ENCODE measurements around the gene FN3KRP. TPM values are rescaled to one million over a fixed set of nuclear protein-coding genes. Genes with fewer than 3 reads are reported as not detected.
"Not testable (repeated sequence)": the region's sequence is repeated elsewhere in the genome, so short reads cannot be mapped to it uniquely, and the experiment has no call there.

FN3KRP gene
- total and polyA plus RNA-seq, 4 donors = 18.6 to 35.2 (median 26.0) TPM

GRCh38 chr17:82756166-82756565, 39.7 kb downstream of the FN3KRP start:
- Histone ChIP-seq H3K4me1 (ENCODE audit: control insufficient read depth in 1 of 2, insufficient read depth in 2 of 2, low read length in 2 of 2) (no peaks in the 10 kb centered on the region), H3K36me3 (ENCODE audit: control insufficient read depth in 1 of 2, insufficient read depth in 2 of 2, low read length in 1 of 2) (no peaks in the 10 kb centered on the region), H3K4me3 (ENCODE audit: low read length in 2 of 2) (no peak overlapping the region), H3K27ac (ENCODE audit: low read depth in 1 of 2, low read length in 2 of 2) (no peak overlapping the region), H3K27me3 (ENCODE audit: control insufficient read depth in 1 of 2, insufficient read depth in 2 of 2, low read length in 1 of 2) (no peaks in the 10 kb centered on the region), H3K9me3 (ENCODE audit: control insufficient read depth, low read length) (no peaks in the 10 kb centered on the region)
- intact Hi-C loops (cut with DNase I) = no loop called here
- no peak for DNase-seq
- WGBS, 2 donors = 80 to 84% methylated on average over 7 of the region's 7 CpGs
- ATAC-seq (ENCODE audit: low FRiP score) = no peak

- peak in 1 of 2 donors; percentile 50 for DNase-seq
- 88 to 90% methylated on average over 13 of the region's 13 CpGs for WGBS, 2 donors
- no peaks in the 10 kb centered on the region for H3K27me3 ChIP-seq (ENCODE audit: control insufficient read depth in 1 of 2, insufficient read depth in 2 of 2, low read length in 1 of 2)
- no peaks in the 10 kb centered on the region for H3K4me1 ChIP-seq (ENCODE audit: control insufficient read depth in 1 of 2, insufficient read depth in 2 of 2, low read length in 2 of 2)
- H3K9me3 ChIP-seq (ENCODE audit: control insufficient read depth, low read length) = no peaks in the 10 kb centered on the region
- H3K27ac ChIP-seq (ENCODE audit: low read depth in 1 of 2, low read length in 2 of 2) = no peak overlapping the region
- intact Hi-C loops (cut with DNase I) = loop anchor here in 1 of 2 donors (10.0 kb wide), 1 partner anchor 411 kb away; the partner anchor contains the start of gene TEX19
- H3K36me3 ChIP-seq (ENCODE audit: control insufficient read depth in 1 of 2, insufficient read depth in 2 of 2, low read length in 1 of 2) = peaks cover 2 to 6% of the 10 kb centered on the region in 2 donors
- no peak for ATAC-seq (ENCODE audit: low FRiP score)
- no peak overlapping the region for H3K4me3 ChIP-seq (ENCODE audit: low read length in 2 of 2)
Observed at GRCh38 chr17:82765371-82765770, 48.9 kb downstream of the FN3KRP start.

GRCh38 chr17:82767041-82767754, 50.7 kb downstream of the FN3KRP start:
- no peak overlapping the region for H3K4me3 ChIP-seq (ENCODE audit: low read length in 2 of 2)
- no peak overlapping the region for H3K27ac ChIP-seq (ENCODE audit: low read depth in 1 of 2, low read length in 2 of 2)
- no peaks in the 10 kb centered on the region for H3K9me3 ChIP-seq (ENCODE audit: control insufficient read depth, low read length)
- 73 to 80% methylated on average over 24 of the region's 24 CpGs for WGBS, 2 donors
- H3K27me3 ChIP-seq (ENCODE audit: control insufficient read depth in 1 of 2, insufficient read depth in 2 of 2, low read length in 1 of 2) = no peaks in the 10 kb centered on the region
- DNase-seq = peak in 1 of 2 donors; percentile 45
- H3K4me1 ChIP-seq (ENCODE audit: control insufficient read depth in 1 of 2, insufficient read depth in 2 of 2, low read length in 2 of 2) = no peaks in the 10 kb centered on the region
- intact Hi-C loops (cut with DNase I) = loop anchor here in 1 of 2 donors (10.0 kb wide), 1 partner anchor 412 kb away; the partner anchor contains the start of gene TEX19
- no peak for ATAC-seq (ENCODE audit: low FRiP score)
- H3K36me3 ChIP-seq (ENCODE audit: control insufficient read depth in 1 of 2, insufficient read depth in 2 of 2, low read length in 1 of 2) = peaks cover 2 to 6% of the 10 kb centered on the region in 2 donors

GRCh38 chr17:82769041-82769440, 52.5 kb downstream of the FN3KRP start:
- Histone ChIP-seq H3K4me3 (ENCODE audit: low read length in 2 of 2) (no peak overlapping the region), H3K27me3 (ENCODE audit: control insufficient read depth in 1 of 2, insufficient read depth in 2 of 2, low read length in 1 of 2) (no peaks in the 10 kb centered on the region), H3K36me3 (ENCODE audit: control insufficient read depth in 1 of 2, insufficient read depth in 2 of 2, low read length in 1 of 2) (peaks cover 2 to 6% of the 10 kb centered on the region in 2 donors), H3K9me3 (ENCODE audit: control insufficient read depth, low read length) (no peaks in the 10 kb centered on the region), H3K27ac (ENCODE audit: low read depth in 1 of 2, low read length in 2 of 2) (no peak overlapping the region), H3K4me1 (ENCODE audit: control insufficient read depth in 1 of 2, insufficient read depth in 2 of 2, low read length in 2 of 2) (no peaks in the 10 kb centered on the region)
- 97 to 99% methylated on average over 7 of the region's 7 CpGs for WGBS, 2 donors
- DNase-seq (no peak), ATAC-seq (ENCODE audit: low FRiP score) (no peak)
- intact Hi-C loops (cut with DNase I) = loop anchor here in 1 of 2 donors (10.0 kb wide), 1 partner anchor 414 kb away; the partner anchor contains the start of gene TEX19

GRCh38 chr17:82772026-82772425, 55.5 kb downstream of the FN3KRP start:
- Histone ChIP-seq H3K4me3 (ENCODE audit: low read length in 2 of 2) (no peak overlapping the region), H3K36me3 (ENCODE audit: control insufficient read depth in 1 of 2, insufficient read depth in 2 of 2, low read length in 1 of 2) (peaks cover 0 to 6% of the 10 kb centered on the region in 2 donors), H3K4me1 (ENCODE audit: control insufficient read depth in 1 of 2, insufficient read depth in 2 of 2, low read length in 2 of 2) (no peaks in the 10 kb centered on the region), H3K27ac (ENCODE audit: low read depth in 1 of 2, low read length in 2 of 2) (no peak overlapping the region), H3K9me3 (ENCODE audit: control insufficient read depth, low read length) (no peaks in the 10 kb centered on the region), H3K27me3 (ENCODE audit: control insufficient read depth in 1 of 2, insufficient read depth in 2 of 2, low read length in 1 of 2) (no peaks in the 10 kb centered on the region)
- WGBS, 2 donors = 18 to 40% methylated on average over 3 of the region's 3 CpGs
- DNase-seq (no peak), ATAC-seq (ENCODE audit: low FRiP score) (no peak)
- intact Hi-C loops (cut with DNase I) = no loop called here

GRCh38 chr17:82774456-82774855, 58.0 kb downstream of the FN3KRP start:
- not testable (repeated sequence) for H3K9me3 ChIP-seq (ENCODE audit: control insufficient read depth, low read length); H3K4me3 ChIP-seq (ENCODE audit: low read length in 2 of 2); H3K36me3 ChIP-seq (ENCODE audit: control insufficient read depth in 1 of 2, insufficient read depth in 2 of 2, low read length in 1 of 2); ATAC-seq (ENCODE audit: low FRiP score); DNase-seq; H3K27ac ChIP-seq (ENCODE audit: low read depth in 1 of 2, low read length in 2 of 2); H3K4me1 ChIP-seq (ENCODE audit: control insufficient read depth in 1 of 2, insufficient read depth in 2 of 2, low read length in 2 of 2); H3K27me3 ChIP-seq (ENCODE audit: control insufficient read depth in 1 of 2, insufficient read depth in 2 of 2, low read length in 1 of 2)
- intact Hi-C loops (cut with DNase I) = loop anchor here in 1 of 2 donors (2.0 kb wide), 1 partner anchor 106 kb away; no protein-coding TSS in a partner anchor
- 87 to 89% methylated on average over 19 of the region's 19 CpGs for WGBS, 2 donors

- no peaks in the 10 kb centered on the region for H3K27me3 ChIP-seq (ENCODE audit: control insufficient read depth in 1 of 2, insufficient read depth in 2 of 2, low read length in 1 of 2)
- no peaks in the 10 kb centered on the region for H3K36me3 ChIP-seq (ENCODE audit: control insufficient read depth in 1 of 2, insufficient read depth in 2 of 2, low read length in 1 of 2)
- 38% methylated on average over 33 of the region's 34 CpGs for WGBS, 2 donors
- DNase-seq (peak; percentile 71 to 89), ATAC-seq (ENCODE audit: low FRiP score) (peak; percentile 79)
- no peaks in the 10 kb centered on the region for H3K4me1 ChIP-seq (ENCODE audit: control insufficient read depth in 1 of 2, insufficient read depth in 2 of 2, low read length in 2 of 2)
- H3K9me3 ChIP-seq (ENCODE audit: control insufficient read depth, low read length) = no peaks in the 10 kb centered on the region
- no peak overlapping the region for H3K4me3 ChIP-seq (ENCODE audit: low read length in 2 of 2)
- intact Hi-C loops (cut with DNase I) = loop anchor here (2.0 to 5.0 kb wide), 2 partner anchors 106 to 423 kb away; no protein-coding TSS in a partner anchor
- H3K27ac ChIP-seq (ENCODE audit: low read depth in 1 of 2, low read length in 2 of 2) = no peak overlapping the region
Observed at GRCh38 chr17:82775001-82775823, 58.7 kb downstream of the FN3KRP start.

- Histone ChIP-seq H3K4me3 (ENCODE audit: low read length in 2 of 2) (no peak overlapping the region), H3K4me1 (ENCODE audit: control insufficient read depth in 1 of 2, insufficient read depth in 2 of 2, low read length in 2 of 2) (no peaks in the 10 kb centered on the region), H3K36me3 (ENCODE audit: control insufficient read depth in 1 of 2, insufficient read depth in 2 of 2, low read length in 1 of 2) (no peaks in the 10 kb centered on the region), H3K27me3 (ENCODE audit: control insufficient read depth in 1 of 2, insufficient read depth in 2 of 2, low read length in 1 of 2) (no peaks in the 10 kb centered on the region), H3K9me3 (ENCODE audit: control insufficient read depth, low read length) (no peaks in the 10 kb centered on the region), H3K27ac (ENCODE audit: low read depth in 1 of 2, low read length in 2 of 2) (no peak overlapping the region)
- DNase-seq = no peak
- no peak for ATAC-seq (ENCODE audit: low FRiP score)
- 90 to 91% methylated on average over 13 of the region's 13 CpGs for WGBS, 2 donors
- intact Hi-C loops (cut with DNase I) = loop anchor here in 1 of 2 donors (5.0 kb wide), 1 partner anchor 424 kb away; no protein-coding TSS in a partner anchor
Observed at GRCh38 chr17:82776454-82776853, 59.9 kb downstream of the FN3KRP start.
